Measurements from ENCODE around the gene CDK5R2. TPM values are rescaled to one million over a fixed set of nuclear protein-coding genes. Genes with fewer than 3 reads are reported as not detected.

Gene CDK5R2
- total RNA-seq, 1 donor: not detected

DNA sequence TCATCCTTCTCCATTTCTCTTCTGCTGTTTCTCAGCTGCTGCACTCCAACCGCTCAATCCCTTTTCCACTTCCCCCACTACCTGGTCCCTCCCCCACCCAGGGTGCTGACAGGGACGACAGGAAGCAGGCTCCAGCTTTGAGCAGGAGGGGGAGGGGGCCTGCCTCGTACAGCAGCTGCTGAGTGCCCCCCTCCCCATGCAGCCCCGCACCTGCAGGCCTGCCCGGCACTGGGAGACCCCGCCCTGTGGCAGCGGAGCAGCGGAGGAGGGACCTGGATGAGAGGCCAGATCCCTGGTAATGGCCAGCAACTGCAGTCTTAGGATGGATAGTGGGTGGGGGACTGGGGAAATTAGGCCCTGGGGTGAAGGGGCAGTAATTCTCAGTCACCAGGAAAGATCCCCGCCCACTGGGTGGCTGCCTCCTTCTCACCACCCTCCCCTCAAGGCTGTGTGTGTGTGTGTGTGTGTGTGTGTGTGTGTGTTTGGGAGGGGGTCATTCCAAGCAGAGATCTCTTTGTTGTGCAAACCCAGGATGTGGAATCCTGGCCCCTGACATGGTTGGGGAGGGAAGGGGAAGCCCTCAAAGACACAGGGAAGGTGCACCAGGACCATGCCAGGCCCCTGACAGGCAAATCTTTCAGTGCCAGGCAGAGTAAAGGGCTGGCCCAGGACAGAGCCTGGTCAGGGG, 40.6 kb downstream of the CDK5R2 start:
- DNase-seq (ENCODE audit: low read depth): no peak
- TF ChIP-seq, protein P1, sequence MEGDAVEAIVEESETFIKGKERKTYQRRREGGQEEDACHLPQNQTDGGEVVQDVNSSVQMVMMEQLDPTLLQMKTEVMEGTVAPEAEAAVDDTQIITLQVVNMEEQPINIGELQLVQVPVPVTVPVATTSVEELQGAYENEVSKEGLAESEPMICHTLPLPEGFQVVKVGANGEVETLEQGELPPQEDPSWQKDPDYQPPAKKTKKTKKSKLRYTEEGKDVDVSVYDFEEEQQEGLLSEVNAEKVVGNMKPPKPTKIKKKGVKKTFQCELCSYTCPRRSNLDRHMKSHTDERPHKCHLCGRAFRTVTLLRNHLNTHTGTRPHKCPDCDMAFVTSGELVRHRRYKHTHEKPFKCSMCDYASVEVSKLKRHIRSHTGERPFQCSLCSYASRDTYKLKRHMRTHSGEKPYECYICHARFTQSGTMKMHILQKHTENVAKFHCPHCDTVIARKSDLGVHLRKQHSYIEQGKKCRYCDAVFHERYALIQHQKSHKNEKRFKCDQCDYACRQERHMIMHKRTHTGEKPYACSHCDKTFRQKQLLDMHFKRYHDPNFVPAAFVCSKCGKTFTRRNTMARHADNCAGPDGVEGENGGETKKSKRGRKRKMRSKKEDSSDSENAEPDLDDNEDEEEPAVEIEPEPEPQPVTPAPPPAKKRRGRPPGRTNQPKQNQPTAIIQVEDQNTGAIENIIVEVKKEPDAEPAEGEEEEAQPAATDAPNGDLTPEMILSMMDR (IDR thresholded peaks at IDR 0.05; ENCODE audit: insufficient read depth, low read length): no peak
- no peak overlapping the region for H3K4me3 ChIP-seq (ENCODE audit: low read depth, low read length)

DNA sequence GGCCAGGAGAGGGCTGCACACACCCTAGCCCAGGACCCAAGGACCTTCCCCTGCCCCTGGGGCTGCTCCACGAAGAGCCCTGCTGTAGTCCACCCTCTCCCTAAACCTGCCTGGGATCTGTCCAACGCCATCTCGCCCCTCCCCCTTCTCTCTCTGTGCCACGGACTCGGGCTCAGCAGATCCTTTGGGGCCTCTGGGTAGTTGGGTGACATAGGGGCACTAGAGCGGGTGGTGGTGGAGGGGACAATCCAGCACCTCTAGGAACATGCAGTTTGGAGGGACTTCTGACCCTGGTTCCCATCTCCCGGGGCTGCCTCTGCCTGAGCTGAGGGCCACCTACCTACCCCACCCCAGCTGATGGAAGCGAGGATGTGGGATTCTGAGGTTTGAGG, 41.1 kb downstream of the CDK5R2 start:
- TF ChIP-seq, protein P1 (IDR thresholded peaks at IDR 0.05; ENCODE audit: insufficient read depth, low read length): no peak
- H3K4me3 ChIP-seq (ENCODE audit: low read depth, low read length): no peak overlapping the region
- no peak for DNase-seq (ENCODE audit: low read depth)

DNA sequence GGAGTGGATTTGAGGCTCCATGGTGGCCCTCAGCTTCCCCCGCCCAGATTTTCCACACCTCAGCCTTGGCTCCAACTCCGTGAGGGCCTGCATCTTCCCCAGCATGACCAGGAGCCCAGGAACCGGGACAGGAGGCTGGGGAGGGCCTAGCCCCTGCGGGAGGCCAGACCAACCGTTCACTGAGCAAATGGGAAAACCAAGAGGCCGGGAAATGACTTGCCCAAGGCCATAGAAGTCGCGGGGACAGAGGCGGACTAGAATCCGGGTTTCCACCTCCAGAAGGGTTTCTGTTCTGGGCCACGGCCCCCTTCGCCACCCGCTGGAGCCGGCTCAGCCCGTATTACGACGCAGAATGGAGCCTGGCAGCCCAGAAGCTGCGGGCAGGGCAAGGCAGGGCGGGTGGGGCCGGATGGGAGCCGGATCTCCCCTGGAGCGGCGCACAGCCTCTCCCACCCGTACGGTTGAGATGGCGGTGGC, 41.7 kb downstream of the CDK5R2 start:
- no peak overlapping the region for H3K4me3 ChIP-seq (ENCODE audit: low read depth, low read length)
- DNase-seq (ENCODE audit: low read depth): no peak
- TF ChIP-seq, protein P1 (IDR thresholded peaks at IDR 0.05; ENCODE audit: insufficient read depth, low read length): no peak

DNA sequence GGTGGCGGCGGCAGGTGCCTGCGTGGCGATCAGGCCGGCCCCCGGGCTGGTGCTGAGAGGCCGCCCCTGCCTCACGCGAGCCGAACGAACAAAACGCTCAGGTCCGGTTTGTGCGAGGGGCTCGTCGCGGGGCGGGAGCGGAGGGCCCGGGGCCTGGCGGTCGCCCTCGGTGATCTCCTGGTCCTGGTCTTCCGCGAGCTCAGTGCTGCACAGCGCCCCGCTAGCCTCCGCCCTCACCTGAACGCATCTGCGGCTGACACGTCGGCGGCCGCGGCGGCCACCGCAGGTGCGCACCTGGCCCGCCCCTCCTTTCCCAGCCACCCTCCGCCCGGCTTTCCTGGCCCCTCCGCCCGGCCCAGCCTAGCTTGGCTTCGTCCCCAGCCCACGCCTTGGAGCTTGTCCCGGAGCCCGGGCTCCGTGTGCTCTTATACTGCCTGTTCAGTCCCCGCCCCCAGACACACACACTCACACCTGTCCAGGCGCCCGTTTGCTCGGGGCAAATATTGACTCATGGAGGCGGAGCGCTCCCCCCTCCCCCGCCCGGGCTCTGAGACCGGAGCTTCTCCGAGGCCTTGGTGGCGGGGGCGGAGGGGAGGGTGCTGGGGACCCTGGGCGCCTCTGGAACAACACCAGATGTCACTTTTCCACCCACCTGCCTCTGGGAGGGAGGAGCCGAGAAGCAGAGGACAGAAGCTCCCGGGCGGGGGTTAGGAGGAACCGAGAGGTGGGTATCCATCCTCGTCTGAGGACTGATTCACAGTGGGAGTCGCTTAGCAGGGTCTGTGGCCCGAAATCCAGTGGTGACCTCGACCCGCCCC, 42.3 kb downstream of the CDK5R2 start:
- no peak for DNase-seq (ENCODE audit: low read depth)
- TF ChIP-seq, protein P1 (IDR thresholded peaks at IDR 0.05; ENCODE audit: insufficient read depth, low read length): no peak
- no peak overlapping the region for H3K4me3 ChIP-seq (ENCODE audit: low read depth, low read length)

DNA sequence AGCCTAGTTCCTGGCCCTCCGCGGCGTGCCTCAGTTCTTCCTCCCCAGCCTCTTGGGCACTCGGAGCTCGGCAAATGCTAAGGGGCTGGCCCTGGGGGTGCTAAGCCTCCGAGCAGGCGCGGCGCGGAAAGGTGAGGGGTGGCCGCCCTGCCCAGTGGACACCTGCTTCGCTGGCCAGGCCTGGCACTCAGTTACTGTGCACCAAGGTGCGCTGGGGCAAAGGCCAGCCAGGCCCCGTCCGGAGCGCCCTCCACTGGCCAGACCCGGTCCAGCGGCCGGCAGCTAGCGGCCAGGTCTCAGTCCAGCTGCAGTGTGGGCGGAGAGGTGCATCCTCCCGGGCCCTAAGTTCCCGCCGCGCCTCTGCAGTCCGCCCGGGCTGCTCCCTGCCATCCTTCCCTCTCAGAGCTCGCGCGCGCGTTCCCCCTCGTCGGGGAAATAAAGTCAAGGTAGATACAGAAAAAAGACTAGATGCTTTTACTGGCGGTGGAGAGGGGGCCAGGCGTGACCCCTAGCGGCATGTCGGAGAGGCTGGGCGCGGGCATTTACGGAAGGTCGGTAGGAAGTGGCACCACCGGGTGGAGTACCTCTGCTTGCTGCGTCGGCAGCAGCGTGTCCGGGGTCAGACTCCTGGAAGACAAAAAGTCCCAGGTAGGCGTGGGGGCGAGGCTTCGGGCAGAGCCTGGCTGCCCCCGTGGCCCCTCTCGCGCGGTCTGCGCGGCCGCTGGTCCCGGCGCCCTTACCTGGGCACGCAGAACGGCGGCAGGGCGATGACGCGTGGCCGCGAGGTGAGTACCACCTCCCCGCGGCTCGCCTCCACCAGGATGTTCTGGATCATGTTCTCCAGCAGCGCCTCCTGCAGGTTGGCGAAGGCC, 43.2 kb downstream of the CDK5R2 start:
- TF ChIP-seq, protein P1 (IDR thresholded peaks at IDR 0.05; ENCODE audit: insufficient read depth, low read length): peak; percentile 37
- no peak overlapping the region for H3K4me3 ChIP-seq (ENCODE audit: low read depth, low read length)
- DNase-seq (ENCODE audit: low read depth): no peak

DNA sequence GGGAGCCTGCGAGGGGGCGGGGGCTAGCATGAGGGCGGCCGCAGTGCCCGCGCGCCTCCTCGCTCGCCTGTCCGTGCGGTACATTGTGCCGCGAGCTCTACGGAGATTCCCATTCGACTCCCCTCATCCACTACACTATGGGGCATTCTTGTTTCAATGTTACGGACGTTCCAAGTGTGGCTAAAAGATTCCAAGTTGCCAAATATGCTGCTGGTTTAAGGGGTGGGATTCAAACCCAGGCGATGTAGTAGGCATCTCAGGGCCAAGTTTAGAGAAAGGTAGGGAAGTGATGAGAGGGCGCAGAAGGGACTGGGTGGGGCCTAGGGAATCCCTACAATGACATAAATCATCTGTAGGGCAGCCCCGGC, 43.8 kb downstream of the CDK5R2 start:
- DNase-seq (ENCODE audit: low read depth): no peak
- no peak overlapping the region for H3K4me3 ChIP-seq (ENCODE audit: low read depth, low read length)
- TF ChIP-seq, protein P1 (IDR thresholded peaks at IDR 0.05; ENCODE audit: insufficient read depth, low read length): no peak

Measured in fibroblast of the aortic adventitia (primary cell).